A673 (cell line): ENCODE results near the gene LDB2.

Experiments
- CTCF ChIP-seq: fragments of 300-800, 200-600 bp; sonication (generic); conservative IDR thresholded peaks from 2 replicates; pipeline ENCODE4 v1.5.1; 2017; ENCODE audit warnings: low read depth, mild to moderate bottlenecking, antibody characterized with exemption, low read length, moderate library complexity, mixed read lengths
- EZH2 ChIP-seq: fragments of 200-600 bp; sonication (generic); IDR thresholded peaks from 2 replicates; pipeline ENCODE4 v1.6.1; 2017; ENCODE audit warnings: borderline replicate concordance, low read depth, mild to moderate bottlenecking, mixed read lengths, antibody characterized with exemption, low read length; ENCODE audit not compliant: poor library complexity, severe bottlenecking

DNA sequence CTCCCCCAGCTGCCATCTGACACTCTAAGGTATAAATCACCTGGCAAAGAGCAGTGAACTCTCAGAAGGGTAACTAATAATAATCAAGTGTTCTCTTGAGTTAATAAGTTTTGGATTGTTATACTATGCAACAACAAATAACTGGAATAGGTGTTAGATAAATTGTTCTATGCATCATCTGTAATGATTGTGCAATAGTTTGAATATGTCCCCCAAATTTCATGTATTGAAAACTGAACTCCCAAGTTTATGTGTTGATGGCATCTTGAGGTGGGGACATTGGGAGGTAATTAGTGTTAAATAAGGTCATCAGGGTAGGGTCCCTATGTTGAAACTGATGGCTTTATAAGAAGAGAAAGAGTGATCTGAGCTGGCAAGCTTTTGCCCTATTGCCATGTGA lies 399.5 kb downstream of the LDB2 start:
- TF ChIP-seq CTCF, result no peak
- TF ChIP-seq EZH2, result no peak
